WERI-Rb-1 (cell line): ENCODE results near the gene TLE4.

Experiments
- DNase-seq: peaks from one replicate; pipeline ENCODE4 v3.0.0-alpha.2; 2020
- H3K27ac ChIP-seq: fragments of 250-450 bp; sonication (Bioruptor Pico); 2 replicates; pipeline ENCODE4 v1.5.1; 2020; ENCODE audit warnings: mild to moderate bottlenecking, moderate library complexity
- H3K27me3 ChIP-seq: fragments of 250-450 bp; sonication (Bioruptor Pico); 2 replicates; pipeline ENCODE4 v1.5.1; 2021; ENCODE audit warnings: mild to moderate bottlenecking, low read depth, moderate library complexity; ENCODE audit not compliant: insufficient read depth, severe bottlenecking
- H3K36me3 ChIP-seq: fragments of 250-450 bp; sonication (Bioruptor Pico); 2 replicates; pipeline ENCODE4 v1.5.1; 2020; ENCODE audit warnings: mild to moderate bottlenecking, moderate library complexity
- H3K4me3 ChIP-seq: 2 replicates; pipeline ENCODE4 v1.5.1; 2011; ENCODE audit warnings: low read depth, mild to moderate bottlenecking, control low read depth, low read length
- H3K9me3 ChIP-seq: fragments of 250-450 bp; sonication (Bioruptor Pico); 2 replicates; pipeline ENCODE4 v1.5.1; 2021; ENCODE audit warnings: mild to moderate bottlenecking, moderate library complexity; ENCODE audit not compliant: severe bottlenecking
- CTCF ChIP-seq: IDR thresholded peaks from 2 replicates; pipeline ENCODE4 v1.5.1; 2011; ENCODE audit warnings: low read depth, mild to moderate bottlenecking, control low read depth, inconsistent platforms, low read length

The TLE4 gene

GRCh38 chr9:79610791-79611614 is 39.2 kb downstream of the TLE4 start:
- Histone ChIP-seq H3K36me3 (no peaks in the 10 kb centered on the region), H3K4me3 (no peak overlapping the region), H3K27me3 (no peaks in the 10 kb centered on the region), H3K9me3 (no peaks in the 10 kb centered on the region), H3K27ac (no peak overlapping the region)
- no peak for TF ChIP-seq CTCF
- DNase-seq: no peak

- Histone ChIP-seq H3K9me3 (no peaks in the 10 kb centered on the region), H3K36me3 (no peaks in the 10 kb centered on the region), H3K4me3 (no peak overlapping the region), H3K27ac (no peak overlapping the region), H3K27me3 (no peaks in the 10 kb centered on the region)
- TF ChIP-seq CTCF: no peak
- DNase-seq: no peak
Observed at GRCh38 chr9:79613145-79613544, 41.4 kb downstream of the TLE4 start.

GRCh38 chr9:79615038-79615437 is 43.3 kb downstream of the TLE4 start:
- peak; percentile 41 for DNase-seq
- H3K27ac ChIP-seq: no peak overlapping the region
- TF ChIP-seq CTCF: no peak

GRCh38 chr9:79616013-79616412 is 44.2 kb downstream of the TLE4 start:
- TF ChIP-seq CTCF: no peak
- Histone ChIP-seq H3K36me3 (no peaks in the 10 kb centered on the region), H3K27ac (no peak overlapping the region), H3K9me3 (no peaks in the 10 kb centered on the region), H3K27me3 (no peaks in the 10 kb centered on the region), H3K4me3 (no peak overlapping the region)
- no peak for DNase-seq

More at GRCh38 chr9:79615038-79615437, 43.3 kb downstream of the TLE4 start:
- Histone ChIP-seq H3K9me3 (no peaks in the 10 kb centered on the region), H3K36me3 (no peaks in the 10 kb centered on the region), H3K27me3 (no peaks in the 10 kb centered on the region), H3K4me3 (no peak overlapping the region)

GRCh38 chr9:79616971-79617370 is 45.2 kb downstream of the TLE4 start:
- TF ChIP-seq CTCF: no peak
- H3K4me3 ChIP-seq: no peak overlapping the region
- no peak for DNase-seq
- H3K27ac ChIP-seq: no peak overlapping the region
- H3K36me3 ChIP-seq: no peaks in the 10 kb centered on the region
- H3K27me3 ChIP-seq: no peaks in the 10 kb centered on the region
- no peaks in the 10 kb centered on the region for H3K9me3 ChIP-seq

- DNase-seq: no peak
- TF ChIP-seq CTCF: no peak
Observed at GRCh38 chr9:79617395-79617794, 45.6 kb downstream of the TLE4 start.

More at GRCh38 chr9:79617395-79617794, 45.6 kb downstream of the TLE4 start:
- no peaks in the 10 kb centered on the region for H3K9me3 ChIP-seq
- H3K36me3 ChIP-seq: no peaks in the 10 kb centered on the region
- no peak overlapping the region for H3K4me3 ChIP-seq
- no peaks in the 10 kb centered on the region for H3K27me3 ChIP-seq
- H3K27ac ChIP-seq: no peak overlapping the region
